GM23338 (cell line): Measurements from ENCODE around the gene NIN. TPM values are rescaled to one million over a fixed set of nuclear protein-coding genes. Genes with fewer than 3 reads are reported as not detected.
A peak's percentile ranks its signal among the peaks of the same experiment; 100 is the strongest.

Experiments
- ATAC-seq: fragments of 200-7000 bp; cut with Tn5 transposase; 3 replicates; pipeline ENCODE4 v1.9.1; 2020
- DNase-seq: peaks from one replicate; pipeline ENCODE4 v3.0.0-alpha.2; 2015; ENCODE audit warnings: low spot score
- H2AFZ ChIP-seq: fragments of 200-600 bp; sonication (generic); 2 replicates; pipeline ENCODE4 v1.8.0; 2016; ENCODE audit warnings: antibody characterized with exemption, mild to moderate bottlenecking, moderate library complexity
- H3F3A ChIP-seq: fragments of 200-600 bp; sonication (generic); replicated peaks from 2 replicates; pipeline ENCODE4 v1.8.0; 2017; ENCODE audit warnings: antibody characterized with exemption, mixed run types, low read depth
- H3K27ac ChIP-seq: fragments of 200-600 bp; sonication (generic); 2 replicates; pipeline ENCODE4 v1.6.1; 2016; ENCODE audit warnings: low read depth
- H3K27me3 ChIP-seq: fragments of 200-600 bp; sonication (generic); 2 replicates; pipeline ENCODE4 v1.8.0; 2016; ENCODE audit warnings: mild to moderate bottlenecking, mixed run types, moderate library complexity; ENCODE audit not compliant: insufficient read depth
- H3K36me3 ChIP-seq: fragments of 200-600 bp; sonication (generic); 2 replicates; pipeline ENCODE4 v1.8.0; 2016; ENCODE audit warnings: mild to moderate bottlenecking; ENCODE audit not compliant: insufficient read depth
- H3K4me1 ChIP-seq: fragments of 200-600 bp; sonication (generic); 2 replicates; pipeline ENCODE4 v1.8.0; 2016; ENCODE audit warnings: mild to moderate bottlenecking, moderate library complexity; ENCODE audit not compliant: insufficient read depth
- H3K4me2 ChIP-seq: fragments of 200-600 bp; sonication (generic); 2 replicates; pipeline ENCODE4 v1.7.1; 2017; ENCODE audit warnings: mixed run types
- H3K4me3 ChIP-seq: fragments of 200-600 bp; sonication (generic); 2 replicates; pipeline ENCODE4 v1.6.1; 2016; ENCODE audit warnings: mixed run types
- H3K79me2 ChIP-seq: fragments of 200-600 bp; sonication (generic); replicated peaks from 2 replicates; pipeline ENCODE4 v1.8.0; 2017; ENCODE audit warnings: mild to moderate bottlenecking; ENCODE audit not compliant: insufficient read depth
- H3K9me2 ChIP-seq: fragments of 200-600 bp; sonication (generic); 2 replicates; pipeline ENCODE4 v1.8.0; 2017; ENCODE audit not compliant: insufficient read depth
- H4K20me1 ChIP-seq: fragments of 200-600 bp; sonication (generic); replicated peaks from 2 replicates; pipeline ENCODE4 v1.8.0; 2017; ENCODE audit warnings: mild to moderate bottlenecking; ENCODE audit not compliant: insufficient read depth
- H3K27ac Mint-ChIP-seq: 2 replicates; pipeline ENCODE4 v1.8.0; 2020; ENCODE audit warnings: inconsistent platforms, mild to moderate bottlenecking, moderate library complexity, mixed read lengths
- H3K27me3 Mint-ChIP-seq: 3 replicates; pipeline ENCODE4 v1.8.0; 2022; ENCODE audit warnings: low read depth, mild to moderate bottlenecking, moderate library complexity, mixed read lengths, inconsistent platforms; ENCODE audit not compliant: insufficient read depth, poor library complexity
- H3K36me3 Mint-ChIP-seq: 3 replicates; pipeline ENCODE4 v1.8.0; 2021; ENCODE audit warnings: low read depth, mild to moderate bottlenecking, inconsistent platforms, moderate library complexity, mixed read lengths
- H3K4me1 Mint-ChIP-seq: 3 replicates; pipeline ENCODE4 v1.8.0; 2020; ENCODE audit warnings: mild to moderate bottlenecking, inconsistent platforms, mixed read lengths
- H3K4me3 Mint-ChIP-seq: 3 replicates; pipeline ENCODE4 v1.8.0; 2021; ENCODE audit warnings: moderate library complexity, mild to moderate bottlenecking, inconsistent platforms, mixed read lengths
- H3K9me3 Mint-ChIP-seq: 3 replicates; pipeline ENCODE4 v1.8.0; 2020; ENCODE audit warnings: moderate library complexity, mild to moderate bottlenecking, inconsistent platforms, mixed read lengths
- EZH2phosphoT487 ChIP-seq: fragments of 200-600 bp; sonication (generic); IDR thresholded peaks from one replicate; pipeline ENCODE4 v1.8.1; 2018; ENCODE audit warnings: antibody characterized with exemption; ENCODE audit not compliant: unreplicated experiment
- NANOG ChIP-seq: IDR thresholded peaks from 2 replicates; pipeline ENCODE4 v1.6.1; 2016; ENCODE audit warnings: antibody characterized with exemption, borderline replicate concordance
- long read RNA-seq: library from polyadenylated mRNA; unstranded; transcript quantifications from one replicate; pipeline ENCODE4 v2.0.0, GENCODE V29; 2020; ENCODE audit not compliant: unreplicated experiment
- polyA plus RNA-seq: library from polyadenylated mRNA; unstranded; fragments of >200 nt; fragmentation: Nextera tagmentation; extraction: Ambion mirVana; gene quantifications from 2 replicates; pipeline ENCODE4 v1.2.1, GENCODE V29; 2016
- total RNA-seq: library from RNA; depleted of rRNA; stranded (reverse); fragments of >200 nt; shearing (Covaris generic); gene quantifications from 2 replicates; pipeline ENCODE4 v1.2.3, GENCODE V29; 2014; rRNA removed
- TF ChIP-seq, protein P1 (sequence below): IDR thresholded peaks from one replicate; pipeline ENCODE4 v1.6.1; 2018; ENCODE audit warnings: antibody characterized with exemption; ENCODE audit not compliant: unreplicated experiment
- TF ChIP-seq, protein P2 (sequence below): IDR thresholded peaks from 2 replicates; pipeline ENCODE4 v1.6.1; 2016; ENCODE audit warnings: antibody characterized with exemption
- TF ChIP-seq, protein P3 (sequence below): fragments of 250-450 bp; sonication (Bioruptor Pico); IDR thresholded peaks from 2 replicates; pipeline ENCODE4 v1.5.0; 2020; ENCODE audit warnings: mild to moderate bottlenecking, moderate library complexity
- TF ChIP-seq, protein P4 (sequence below), 2 experiments: fragments of 200-600 bp in 1 of 2; sonication (generic) in 1 of 2; conservative IDR thresholded peaks; 2 replicates each; pipeline versions ENCODE4 v1.5.1 to v1.6.1; 2016 to 2017; ENCODE audit warnings: antibody characterized with exemption in 2 of 2, low read depth in 2 of 2, mild to moderate bottlenecking in 2 of 2, moderate library complexity in 1 of 2

The NIN gene, protein sequence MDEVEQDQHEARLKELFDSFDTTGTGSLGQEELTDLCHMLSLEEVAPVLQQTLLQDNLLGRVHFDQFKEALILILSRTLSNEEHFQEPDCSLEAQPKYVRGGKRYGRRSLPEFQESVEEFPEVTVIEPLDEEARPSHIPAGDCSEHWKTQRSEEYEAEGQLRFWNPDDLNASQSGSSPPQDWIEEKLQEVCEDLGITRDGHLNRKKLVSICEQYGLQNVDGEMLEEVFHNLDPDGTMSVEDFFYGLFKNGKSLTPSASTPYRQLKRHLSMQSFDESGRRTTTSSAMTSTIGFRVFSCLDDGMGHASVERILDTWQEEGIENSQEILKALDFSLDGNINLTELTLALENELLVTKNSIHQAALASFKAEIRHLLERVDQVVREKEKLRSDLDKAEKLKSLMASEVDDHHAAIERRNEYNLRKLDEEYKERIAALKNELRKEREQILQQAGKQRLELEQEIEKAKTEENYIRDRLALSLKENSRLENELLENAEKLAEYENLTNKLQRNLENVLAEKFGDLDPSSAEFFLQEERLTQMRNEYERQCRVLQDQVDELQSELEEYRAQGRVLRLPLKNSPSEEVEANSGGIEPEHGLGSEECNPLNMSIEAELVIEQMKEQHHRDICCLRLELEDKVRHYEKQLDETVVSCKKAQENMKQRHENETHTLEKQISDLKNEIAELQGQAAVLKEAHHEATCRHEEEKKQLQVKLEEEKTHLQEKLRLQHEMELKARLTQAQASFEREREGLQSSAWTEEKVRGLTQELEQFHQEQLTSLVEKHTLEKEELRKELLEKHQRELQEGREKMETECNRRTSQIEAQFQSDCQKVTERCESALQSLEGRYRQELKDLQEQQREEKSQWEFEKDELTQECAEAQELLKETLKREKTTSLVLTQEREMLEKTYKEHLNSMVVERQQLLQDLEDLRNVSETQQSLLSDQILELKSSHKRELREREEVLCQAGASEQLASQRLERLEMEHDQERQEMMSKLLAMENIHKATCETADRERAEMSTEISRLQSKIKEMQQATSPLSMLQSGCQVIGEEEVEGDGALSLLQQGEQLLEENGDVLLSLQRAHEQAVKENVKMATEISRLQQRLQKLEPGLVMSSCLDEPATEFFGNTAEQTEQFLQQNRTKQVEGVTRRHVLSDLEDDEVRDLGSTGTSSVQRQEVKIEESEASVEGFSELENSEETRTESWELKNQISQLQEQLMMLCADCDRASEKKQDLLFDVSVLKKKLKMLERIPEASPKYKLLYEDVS (N-terminal part only)
- 12.9 and 17.4 TPM in 2 replicates for total RNA-seq
- polyA plus RNA-seq, result 6.2 and 7.4 TPM in 2 replicates
- long read RNA-seq, partial matches to known transcripts, result 2 of 4 reads
- long read RNA-seq, other reads (novel, unspliced or antisense), result 2 of 4 reads

DNA sequence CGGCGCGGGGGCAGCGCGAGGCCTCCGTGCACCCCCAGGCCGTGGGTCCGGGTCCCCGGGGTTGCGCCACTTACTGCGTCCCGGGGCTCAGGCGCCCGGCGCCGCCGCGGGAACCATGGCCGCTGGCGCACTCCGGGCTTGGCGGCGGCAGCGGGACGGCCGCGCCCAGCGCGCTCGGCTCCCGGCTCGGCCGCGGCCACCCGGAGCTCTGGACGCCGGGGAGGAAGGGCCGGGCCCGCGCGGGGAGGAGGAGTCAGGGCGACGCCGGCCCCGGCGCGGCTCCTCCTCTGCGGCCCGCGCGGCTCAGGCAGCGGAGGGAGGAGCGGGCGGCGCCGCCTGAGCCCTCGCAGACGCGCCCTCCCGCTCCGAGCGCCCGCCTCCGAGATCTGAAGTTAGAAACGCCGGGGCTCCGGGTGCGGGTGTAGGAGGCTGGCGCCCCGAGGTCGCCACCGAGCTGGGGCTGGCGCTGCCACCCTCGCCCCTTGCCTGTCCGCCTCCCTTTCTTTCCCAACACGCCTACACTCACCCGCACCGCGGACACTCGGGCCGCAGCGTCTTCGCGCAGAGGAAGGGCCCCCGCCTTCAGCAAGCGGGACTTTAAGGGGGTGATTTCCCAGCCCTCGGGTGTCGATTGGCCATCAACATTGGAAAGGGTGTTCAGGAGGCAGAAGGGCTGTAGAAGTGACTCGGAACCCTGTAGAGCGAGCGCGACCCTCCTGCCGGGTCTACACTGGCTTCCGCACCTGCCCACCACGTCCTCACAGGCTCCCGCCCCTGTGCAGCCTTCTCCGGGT is at the start of gene NIN:
Gene NIN, minus strand, starts transcription at position 231 of the 794 bp plus-strand sequence. CDS start 9,106 bp downstream, outside the sequence.
- Histone ChIP-seq H4K20me1 (peaks cover 33% of the 10 kb centered on the region), H3K4me2 (peak within 1 kb of the TSS; percentile 97), H3K27ac (no peak within 1 kb of the TSS), H3K4me1 (peaks cover 20% of the 10 kb centered on the region), H3K27me3 (peaks cover 81% of the 10 kb centered on the region), H3K9me2 (no peaks in the 10 kb centered on the region), H3K36me3 (no peaks in the 10 kb centered on the region), H3F3A (peaks cover 16% of the 10 kb centered on the region), H2AFZ (peak within 1 kb of the TSS; percentile 91), H3K4me3 (peak within 1 kb of the TSS; percentile 86), H3K79me2 (peaks cover 27% of the 10 kb centered on the region)
- DNase-seq (peak; percentile 88), ATAC-seq (peak; percentile 79)
- Mint-ChIP-seq H3K27me3 (peaks cover 66% of the 10 kb centered on the region), H3K4me3 (peak within 1 kb of the TSS; percentile 88), H3K27ac (peak within 1 kb of the TSS; percentile 81; the same call in 1 of the 2 replicates), H3K36me3 (peaks cover 3% of the 10 kb centered on the region; the same call in 2 of the 3 replicates), H3K4me1 (peaks cover 33% of the 10 kb centered on the region), H3K9me3 (no peaks in the 10 kb centered on the region; the same call in 2 of the 3 replicates)
- TF ChIP-seq NANOG, result no peak
- TF ChIP-seq, protein P1, sequence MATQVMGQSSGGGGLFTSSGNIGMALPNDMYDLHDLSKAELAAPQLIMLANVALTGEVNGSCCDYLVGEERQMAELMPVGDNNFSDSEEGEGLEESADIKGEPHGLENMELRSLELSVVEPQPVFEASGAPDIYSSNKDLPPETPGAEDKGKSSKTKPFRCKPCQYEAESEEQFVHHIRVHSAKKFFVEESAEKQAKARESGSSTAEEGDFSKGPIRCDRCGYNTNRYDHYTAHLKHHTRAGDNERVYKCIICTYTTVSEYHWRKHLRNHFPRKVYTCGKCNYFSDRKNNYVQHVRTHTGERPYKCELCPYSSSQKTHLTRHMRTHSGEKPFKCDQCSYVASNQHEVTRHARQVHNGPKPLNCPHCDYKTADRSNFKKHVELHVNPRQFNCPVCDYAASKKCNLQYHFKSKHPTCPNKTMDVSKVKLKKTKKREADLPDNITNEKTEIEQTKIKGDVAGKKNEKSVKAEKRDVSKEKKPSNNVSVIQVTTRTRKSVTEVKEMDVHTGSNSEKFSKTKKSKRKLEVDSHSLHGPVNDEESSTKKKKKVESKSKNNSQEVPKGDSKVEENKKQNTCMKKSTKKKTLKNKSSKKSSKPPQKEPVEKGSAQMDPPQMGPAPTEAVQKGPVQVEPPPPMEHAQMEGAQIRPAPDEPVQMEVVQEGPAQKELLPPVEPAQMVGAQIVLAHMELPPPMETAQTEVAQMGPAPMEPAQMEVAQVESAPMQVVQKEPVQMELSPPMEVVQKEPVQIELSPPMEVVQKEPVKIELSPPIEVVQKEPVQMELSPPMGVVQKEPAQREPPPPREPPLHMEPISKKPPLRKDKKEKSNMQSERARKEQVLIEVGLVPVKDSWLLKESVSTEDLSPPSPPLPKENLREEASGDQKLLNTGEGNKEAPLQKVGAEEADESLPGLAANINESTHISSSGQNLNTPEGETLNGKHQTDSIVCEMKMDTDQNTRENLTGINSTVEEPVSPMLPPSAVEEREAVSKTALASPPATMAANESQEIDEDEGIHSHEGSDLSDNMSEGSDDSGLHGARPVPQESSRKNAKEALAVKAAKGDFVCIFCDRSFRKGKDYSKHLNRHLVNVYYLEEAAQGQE, result no peak
- TF ChIP-seq, protein P2, sequence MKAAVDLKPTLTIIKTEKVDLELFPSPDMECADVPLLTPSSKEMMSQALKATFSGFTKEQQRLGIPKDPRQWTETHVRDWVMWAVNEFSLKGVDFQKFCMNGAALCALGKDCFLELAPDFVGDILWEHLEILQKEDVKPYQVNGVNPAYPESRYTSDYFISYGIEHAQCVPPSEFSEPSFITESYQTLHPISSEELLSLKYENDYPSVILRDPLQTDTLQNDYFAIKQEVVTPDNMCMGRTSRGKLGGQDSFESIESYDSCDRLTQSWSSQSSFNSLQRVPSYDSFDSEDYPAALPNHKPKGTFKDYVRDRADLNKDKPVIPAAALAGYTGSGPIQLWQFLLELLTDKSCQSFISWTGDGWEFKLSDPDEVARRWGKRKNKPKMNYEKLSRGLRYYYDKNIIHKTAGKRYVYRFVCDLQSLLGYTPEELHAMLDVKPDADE, result no peak
- no peak for TF ChIP-seq EZH2phosphoT487
- TF ChIP-seq, protein P3, sequence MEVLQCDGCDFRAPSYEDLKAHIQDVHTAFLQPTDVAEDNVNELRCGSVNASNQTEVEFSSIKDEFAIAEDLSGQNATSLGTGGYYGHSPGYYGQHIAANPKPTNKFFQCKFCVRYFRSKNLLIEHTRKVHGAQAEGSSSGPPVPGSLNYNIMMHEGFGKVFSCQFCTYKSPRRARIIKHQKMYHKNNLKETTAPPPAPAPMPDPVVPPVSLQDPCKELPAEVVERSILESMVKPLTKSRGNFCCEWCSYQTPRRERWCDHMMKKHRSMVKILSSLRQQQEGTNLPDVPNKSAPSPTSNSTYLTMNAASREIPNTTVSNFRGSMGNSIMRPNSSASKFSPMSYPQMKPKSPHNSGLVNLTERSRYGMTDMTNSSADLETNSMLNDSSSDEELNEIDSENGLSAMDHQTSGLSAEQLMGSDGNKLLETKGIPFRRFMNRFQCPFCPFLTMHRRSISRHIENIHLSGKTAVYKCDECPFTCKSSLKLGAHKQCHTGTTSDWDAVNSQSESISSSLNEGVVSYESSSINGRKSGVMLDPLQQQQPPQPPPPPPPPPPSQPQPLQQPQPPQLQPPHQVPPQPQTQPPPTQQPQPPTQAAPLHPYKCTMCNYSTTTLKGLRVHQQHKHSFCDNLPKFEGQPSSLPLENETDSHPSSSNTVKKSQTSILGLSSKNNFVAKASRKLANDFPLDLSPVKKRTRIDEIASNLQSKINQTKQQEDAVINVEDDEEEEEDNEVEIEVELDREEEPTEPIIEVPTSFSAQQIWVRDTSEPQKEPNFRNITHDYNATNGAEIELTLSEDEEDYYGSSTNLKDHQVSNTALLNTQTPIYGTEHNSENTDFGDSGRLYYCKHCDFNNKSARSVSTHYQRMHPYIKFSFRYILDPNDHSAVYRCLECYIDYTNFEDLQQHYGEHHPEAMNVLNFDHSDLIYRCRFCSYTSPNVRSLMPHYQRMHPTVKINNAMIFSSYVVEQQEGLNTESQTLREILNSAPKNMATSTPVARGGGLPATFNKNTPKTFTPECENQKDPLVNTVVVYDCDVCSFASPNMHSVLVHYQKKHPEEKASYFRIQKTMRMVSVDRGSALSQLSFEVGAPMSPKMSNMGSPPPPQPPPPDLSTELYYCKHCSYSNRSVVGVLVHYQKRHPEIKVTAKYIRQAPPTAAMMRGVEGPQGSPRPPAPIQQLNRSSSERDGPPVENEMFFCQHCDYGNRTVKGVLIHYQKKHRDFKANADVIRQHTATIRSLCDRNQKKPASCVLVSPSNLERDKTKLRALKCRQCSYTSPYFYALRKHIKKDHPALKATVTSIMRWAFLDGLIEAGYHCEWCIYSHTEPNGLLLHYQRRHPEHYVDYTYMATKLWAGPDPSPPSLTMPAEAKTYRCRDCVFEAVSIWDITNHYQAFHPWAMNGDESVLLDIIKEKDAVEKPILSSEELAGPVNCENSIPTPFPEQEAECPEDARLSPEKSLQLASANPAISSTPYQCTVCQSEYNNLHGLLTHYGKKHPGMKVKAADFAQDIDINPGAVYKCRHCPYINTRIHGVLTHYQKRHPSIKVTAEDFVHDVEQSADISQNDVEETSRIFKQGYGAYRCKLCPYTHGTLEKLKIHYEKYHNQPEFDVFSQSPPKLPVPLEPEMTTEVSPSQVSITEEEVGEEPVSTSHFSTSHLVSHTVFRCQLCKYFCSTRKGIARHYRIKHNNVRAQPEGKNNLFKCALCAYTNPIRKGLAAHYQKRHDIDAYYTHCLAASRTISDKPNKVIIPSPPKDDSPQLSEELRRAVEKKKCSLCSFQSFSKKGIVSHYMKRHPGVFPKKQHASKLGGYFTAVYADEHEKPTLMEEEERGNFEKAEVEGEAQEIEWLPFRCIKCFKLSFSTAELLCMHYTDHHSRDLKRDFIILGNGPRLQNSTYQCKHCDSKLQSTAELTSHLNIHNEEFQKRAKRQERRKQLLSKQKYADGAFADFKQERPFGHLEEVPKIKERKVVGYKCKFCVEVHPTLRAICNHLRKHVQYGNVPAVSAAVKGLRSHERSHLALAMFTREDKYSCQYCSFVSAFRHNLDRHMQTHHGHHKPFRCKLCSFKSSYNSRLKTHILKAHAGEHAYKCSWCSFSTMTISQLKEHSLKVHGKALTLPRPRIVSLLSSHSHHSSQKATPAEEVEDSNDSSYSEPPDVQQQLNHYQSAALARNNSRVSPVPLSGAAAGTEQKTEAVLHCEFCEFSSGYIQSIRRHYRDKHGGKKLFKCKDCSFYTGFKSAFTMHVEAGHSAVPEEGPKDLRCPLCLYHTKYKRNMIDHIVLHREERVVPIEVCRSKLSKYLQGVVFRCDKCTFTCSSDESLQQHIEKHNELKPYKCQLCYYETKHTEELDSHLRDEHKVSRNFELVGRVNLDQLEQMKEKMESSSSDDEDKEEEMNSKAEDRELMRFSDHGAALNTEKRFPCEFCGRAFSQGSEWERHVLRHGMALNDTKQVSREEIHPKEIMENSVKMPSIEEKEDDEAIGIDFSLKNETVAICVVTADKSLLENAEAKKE (CRISPR knock-in tag), result no peak
- TF ChIP-seq, protein P4, sequence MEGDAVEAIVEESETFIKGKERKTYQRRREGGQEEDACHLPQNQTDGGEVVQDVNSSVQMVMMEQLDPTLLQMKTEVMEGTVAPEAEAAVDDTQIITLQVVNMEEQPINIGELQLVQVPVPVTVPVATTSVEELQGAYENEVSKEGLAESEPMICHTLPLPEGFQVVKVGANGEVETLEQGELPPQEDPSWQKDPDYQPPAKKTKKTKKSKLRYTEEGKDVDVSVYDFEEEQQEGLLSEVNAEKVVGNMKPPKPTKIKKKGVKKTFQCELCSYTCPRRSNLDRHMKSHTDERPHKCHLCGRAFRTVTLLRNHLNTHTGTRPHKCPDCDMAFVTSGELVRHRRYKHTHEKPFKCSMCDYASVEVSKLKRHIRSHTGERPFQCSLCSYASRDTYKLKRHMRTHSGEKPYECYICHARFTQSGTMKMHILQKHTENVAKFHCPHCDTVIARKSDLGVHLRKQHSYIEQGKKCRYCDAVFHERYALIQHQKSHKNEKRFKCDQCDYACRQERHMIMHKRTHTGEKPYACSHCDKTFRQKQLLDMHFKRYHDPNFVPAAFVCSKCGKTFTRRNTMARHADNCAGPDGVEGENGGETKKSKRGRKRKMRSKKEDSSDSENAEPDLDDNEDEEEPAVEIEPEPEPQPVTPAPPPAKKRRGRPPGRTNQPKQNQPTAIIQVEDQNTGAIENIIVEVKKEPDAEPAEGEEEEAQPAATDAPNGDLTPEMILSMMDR (conservative IDR thresholded peaks at IDR 0.05; ENCODE audit: low read depth in 2 of 2), result no peak
